T47D (cell line): ENCODE results near the gene KDM6A.
"Not testable (repeated sequence)": the region's sequence is repeated elsewhere in the genome, so short reads cannot be mapped to it uniquely, and the experiment has no call there.

Experiments
- DNase-seq, 2 experiments: peaks; one replicate each; pipeline versions ENCODE4 v3.0.0 to v3.0.0-alpha.2; 2011 to 2012; ENCODE audit warnings: low read depth in 1 of 2, low spot score in 1 of 2
- JUND ChIP-seq: IDR thresholded peaks from 2 replicates; pipeline ENCODE4 v1.6.1; 2012; ENCODE audit warnings: low read depth
- in situ Hi-C: cut with HindIII; loops from 2 replicates; pipeline ENCODE4 v1.10.0; 2016; ENCODE audit warnings: low sequenced_read_pairs, low pct_unique_long_range_greater_than_20kb

Gene KDM6A

DNA sequence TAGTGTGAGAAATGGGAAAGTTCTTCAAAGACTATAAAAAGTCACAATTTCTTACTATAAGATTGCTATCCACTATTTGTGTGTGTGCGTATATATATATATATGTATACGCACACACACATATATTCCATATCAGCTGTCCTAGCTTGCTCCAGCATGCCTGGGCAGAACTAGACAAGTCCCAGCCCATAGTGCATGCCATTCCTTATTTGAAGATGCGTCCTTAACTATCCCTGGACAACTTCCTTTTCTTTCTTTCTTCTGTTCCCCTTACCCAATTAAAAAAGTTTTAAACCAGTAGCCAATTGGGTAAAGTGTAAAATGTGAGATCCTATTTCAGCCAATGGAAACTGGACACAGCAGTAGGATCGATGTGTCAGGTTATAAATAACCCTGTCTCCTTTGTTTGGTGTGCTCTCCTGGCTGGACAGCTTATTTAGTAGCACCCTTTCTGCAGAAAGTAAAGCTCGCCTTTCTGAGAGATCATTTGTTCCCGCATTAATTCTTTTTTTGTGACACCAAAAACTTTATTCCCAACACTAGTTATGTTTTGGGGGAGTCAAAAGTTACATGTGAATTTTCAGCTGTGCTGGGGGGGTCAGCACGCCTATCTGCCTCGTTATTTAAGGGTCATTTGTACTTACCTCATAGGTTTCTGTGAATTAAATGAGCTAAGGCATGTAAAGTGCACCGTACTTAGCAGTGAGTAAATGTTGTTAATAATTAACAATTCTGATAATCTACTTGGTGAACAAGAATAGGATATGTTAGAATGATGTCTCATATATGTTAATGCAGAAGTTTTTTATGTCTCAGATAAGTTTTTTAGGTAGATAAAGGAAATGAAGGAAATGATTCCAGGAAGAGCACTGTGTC, 40.9 kb downstream of the KDM6A start:
- TF ChIP-seq JUND: no peak
- in situ Hi-C loops: no loop called here
- no peak for DNase-seq

DNA sequence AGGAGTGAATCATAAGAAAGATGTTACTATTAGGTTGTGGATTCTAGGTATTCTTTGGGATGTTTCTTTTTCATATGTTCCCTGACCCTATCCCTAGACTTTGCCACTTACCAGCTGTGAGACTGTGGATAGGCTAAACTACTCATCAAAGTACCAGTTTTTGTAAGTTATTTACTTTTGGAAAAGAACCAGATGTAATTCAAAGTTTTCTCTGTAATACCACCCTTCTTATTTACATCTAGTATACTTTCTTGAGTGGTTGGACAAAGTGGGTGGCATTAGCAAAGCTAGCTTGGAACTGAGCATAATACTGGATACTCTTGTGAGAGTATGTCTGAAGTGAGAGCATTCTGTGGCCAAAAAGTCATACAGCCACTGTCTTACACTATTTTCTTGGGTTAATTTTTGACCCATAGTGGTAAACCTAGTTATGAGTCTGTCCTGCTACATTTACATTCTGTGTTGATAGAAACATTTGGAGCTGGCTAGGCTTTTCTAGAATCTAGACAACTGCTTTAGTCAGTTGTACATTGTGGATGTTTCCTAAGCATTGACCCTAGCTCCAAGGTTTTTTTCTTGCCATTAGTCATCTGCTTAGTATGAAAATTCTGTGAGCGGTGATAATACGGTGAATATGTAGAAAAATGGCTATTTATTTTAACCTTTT, 41.7 kb downstream of the KDM6A start:
- in situ Hi-C loops: no loop called here
- DNase-seq: no peak
- TF ChIP-seq JUND: no peak

DNA sequence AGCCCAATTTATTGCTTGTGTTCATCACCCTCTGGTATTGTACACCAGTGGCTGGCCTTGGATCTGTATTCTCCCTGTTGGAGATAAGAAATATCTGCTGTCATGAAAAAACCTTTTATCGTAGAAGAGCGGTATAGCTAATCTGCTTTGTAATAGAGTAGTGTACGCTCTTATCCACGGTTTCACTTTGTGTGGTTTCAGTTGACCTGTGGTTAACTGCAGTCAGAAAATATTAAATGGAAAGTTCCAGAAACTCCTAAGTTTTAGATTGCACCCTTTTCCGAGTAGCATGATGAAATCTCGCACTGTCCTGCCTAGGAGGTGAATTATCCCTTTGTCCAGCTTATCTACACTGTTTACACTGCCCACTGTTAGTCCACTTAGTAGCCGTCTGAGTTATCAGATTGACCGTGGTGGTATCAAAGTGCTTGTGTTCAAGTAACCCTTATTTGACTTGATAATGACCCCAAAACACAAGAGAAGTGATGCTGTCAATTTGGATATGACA, 42.4 kb downstream of the KDM6A start:
- in situ Hi-C loops: no loop called here

DNA sequence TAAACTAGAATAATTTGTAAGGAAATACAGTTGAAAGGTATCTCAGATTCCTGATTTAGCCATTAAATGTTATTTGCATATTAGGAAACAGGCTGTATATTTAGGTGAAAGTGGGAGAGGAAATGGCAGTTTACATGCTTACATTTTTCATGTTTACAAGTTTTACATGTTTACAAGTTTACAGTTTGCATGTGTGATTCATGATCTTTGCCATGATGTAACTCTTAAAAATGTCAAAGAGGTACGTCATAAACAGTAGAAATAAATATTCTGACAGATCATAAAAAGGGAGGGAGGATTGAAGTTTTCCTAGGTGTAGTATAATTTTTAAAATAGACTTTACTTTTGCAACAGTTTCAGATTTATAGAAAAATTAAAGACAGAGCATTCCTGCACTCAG, 45.7 kb downstream of the KDM6A start:
- in situ Hi-C loops: no loop called here
- TF ChIP-seq JUND: no peak

More for the DNA sequence above, 42.4 kb downstream of the KDM6A start:
- no peak for TF ChIP-seq JUND
- DNase-seq: no peak

DNA sequence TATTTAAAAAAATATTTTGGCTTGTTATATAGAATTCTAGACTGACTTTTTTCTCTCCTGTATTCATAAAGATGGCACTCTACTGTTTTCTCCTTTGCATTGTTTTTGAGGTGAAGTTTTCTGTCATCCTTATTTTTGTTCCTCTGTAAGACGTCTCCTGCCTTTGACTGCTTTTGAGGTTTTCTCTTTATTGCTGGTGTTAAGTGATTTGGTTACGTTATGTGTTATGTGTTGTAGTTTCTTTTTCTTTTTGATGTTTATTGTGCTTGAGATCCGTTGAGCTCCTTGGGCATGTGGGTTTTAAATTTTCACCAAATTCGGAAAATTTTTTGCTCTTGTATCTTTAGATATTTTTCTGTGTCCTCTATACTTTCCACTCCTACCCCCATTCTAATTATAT, 50.0 kb downstream of the KDM6A start:
- in situ Hi-C loops: no loop called here
- no peak for TF ChIP-seq JUND
- no peak for DNase-seq

More for the DNA sequence above, 45.7 kb downstream of the KDM6A start:
- no peak for DNase-seq

DNA sequence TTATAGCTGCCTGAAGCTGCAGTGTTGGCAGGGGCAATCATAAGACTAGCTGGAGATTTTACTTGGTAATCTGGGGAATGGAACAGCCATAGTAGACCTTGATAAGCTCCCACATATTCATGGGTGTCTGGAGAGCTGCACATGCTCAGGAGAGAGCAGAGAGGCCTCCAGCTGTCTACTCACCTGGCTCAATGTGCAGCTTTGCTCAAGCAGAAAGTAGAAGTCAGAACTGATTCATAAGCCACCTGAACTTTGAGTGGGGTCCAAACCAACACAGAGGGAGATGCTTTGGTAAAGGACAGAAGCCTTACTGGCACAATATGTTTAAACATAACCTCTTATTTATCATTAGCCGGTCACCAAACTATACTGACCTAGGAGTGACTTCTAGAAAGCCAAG, 54.4 kb downstream of the KDM6A start:
- DNase-seq: no peak
- in situ Hi-C loops: no loop called here
- TF ChIP-seq JUND: no peak

DNA sequence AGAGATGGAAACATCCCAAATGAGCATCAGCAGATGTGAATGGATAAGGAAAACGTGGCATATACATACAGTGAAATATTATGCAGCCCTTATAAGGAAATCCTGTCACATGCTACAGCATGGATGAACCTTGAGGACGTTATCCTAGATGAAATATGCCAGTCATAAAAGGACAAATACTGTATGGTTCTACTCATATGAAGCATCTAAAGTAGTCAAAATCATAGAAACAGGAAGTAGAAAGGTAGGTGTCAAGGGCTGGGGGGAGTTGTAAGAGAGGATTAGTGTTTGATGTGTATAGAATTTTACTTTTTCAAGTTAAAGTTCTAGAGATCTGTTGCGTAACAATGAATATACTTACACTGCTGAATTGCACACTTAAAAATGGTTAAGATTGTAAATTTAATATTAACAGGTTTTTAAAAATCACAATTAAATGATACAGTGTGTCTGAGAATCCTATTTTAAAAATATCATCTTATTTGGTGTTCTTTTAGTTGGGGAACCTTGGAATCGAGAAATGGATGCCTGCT, 58.5 kb downstream of the KDM6A start:
- no peak for TF ChIP-seq JUND
- DNase-seq: no peak
- in situ Hi-C loops: no loop called here

DNA sequence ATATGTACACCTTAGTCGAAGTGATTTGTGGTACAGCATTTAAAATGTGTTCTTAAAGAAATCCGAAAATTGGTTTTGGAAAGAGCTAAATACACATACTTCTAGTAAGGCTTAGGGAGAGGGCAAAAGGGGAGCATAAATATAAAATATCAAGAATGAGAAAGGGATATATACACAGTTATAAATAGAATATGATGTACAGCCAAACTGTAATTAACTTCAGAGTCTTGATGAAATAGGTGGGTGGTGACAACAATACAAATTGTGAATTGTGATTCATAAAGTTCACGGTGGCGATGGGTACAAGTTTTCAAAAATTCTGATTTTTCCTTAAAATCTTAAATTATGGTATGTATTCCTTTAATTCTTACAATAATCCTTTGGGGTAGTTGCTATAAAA, 62.2 kb downstream of the KDM6A start:
- TF ChIP-seq JUND: no peak
- no peak for DNase-seq
- in situ Hi-C loops: no loop called here

DNA sequence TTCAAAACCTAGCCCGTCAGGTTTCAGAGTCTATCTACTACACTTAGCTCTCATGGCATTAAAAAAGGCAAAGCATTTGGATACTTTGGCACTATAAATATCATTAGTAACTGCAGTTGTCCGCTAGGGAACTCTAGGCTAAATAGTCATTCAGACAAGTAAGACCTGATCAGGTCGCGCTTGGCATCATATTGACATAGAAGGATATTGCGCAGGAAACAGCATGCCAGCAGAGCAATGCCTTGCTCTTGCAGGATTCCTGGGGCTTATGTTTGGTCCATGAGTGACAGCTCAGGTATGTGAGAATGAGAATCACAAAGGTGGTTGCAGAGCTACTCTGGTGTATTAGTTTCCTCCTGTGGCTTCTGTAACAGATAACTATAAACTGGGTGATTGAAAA, 62.7 kb downstream of the KDM6A start:
- TF ChIP-seq JUND: no peak
- DNase-seq: peak; percentile 11 to 78
- in situ Hi-C loops: no loop called here

DNA sequence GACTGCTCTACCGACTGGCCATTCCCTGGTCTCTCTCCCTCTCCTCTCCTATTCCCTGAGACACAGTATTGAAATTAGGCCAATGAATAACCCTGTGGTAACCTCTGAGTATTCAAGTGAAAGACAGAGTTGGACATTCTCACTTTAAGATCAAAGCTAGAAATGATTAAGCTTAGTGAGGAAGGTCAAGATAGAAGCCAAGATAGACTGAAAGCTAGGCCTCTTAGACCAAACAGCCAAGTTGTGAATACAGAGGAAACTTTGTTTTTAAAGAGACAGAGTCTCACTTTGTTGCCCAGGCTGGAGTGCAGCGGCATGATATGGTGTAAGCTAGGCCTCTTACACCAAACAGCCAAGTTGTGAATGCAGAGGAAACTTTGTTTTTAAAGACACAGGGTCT, 64.6 kb downstream of the KDM6A start:
- in situ Hi-C loops: no loop called here
- DNase-seq: no peak
- TF ChIP-seq JUND: no peak

DNA sequence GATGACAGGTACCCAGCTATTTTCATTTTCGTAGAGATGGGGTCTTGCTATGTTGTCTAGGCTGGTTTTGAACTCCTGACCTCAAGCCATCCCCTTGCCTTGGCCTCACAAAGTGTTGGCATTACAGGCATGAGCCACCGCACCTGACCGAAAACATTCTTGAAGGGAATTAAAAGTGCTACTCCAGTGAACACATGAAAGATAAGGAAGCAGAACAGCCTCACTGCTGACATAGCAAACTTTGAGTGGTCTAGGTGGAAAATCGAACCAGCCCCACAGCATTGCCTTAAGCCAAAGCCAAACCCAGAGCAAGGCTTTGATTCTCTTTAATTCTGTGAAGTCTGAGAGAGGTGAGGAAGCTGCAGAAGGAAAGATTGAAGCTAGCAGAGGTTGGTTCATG, 65.1 kb downstream of the KDM6A start:
- no peak for DNase-seq
- in situ Hi-C loops: no loop called here
- no peak for TF ChIP-seq JUND

DNA sequence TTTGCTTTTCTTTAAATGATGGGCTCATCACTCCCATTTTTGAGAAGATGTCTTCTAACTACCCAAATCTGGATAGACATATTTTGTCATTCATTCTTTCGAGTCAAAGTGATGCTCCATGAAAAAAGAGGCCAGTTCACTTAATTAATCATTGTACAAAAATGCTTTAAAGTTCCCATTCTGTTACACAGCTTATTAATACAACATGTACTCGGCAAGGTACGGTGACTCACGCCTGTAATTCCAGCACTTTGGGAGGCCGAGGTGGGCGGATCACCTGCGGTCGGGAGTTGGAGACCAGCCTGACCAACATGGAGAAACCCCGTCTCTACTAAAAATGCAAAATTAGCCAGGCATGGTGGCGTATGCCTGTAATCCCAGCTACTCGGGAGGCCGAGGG, 67.6 kb downstream of the KDM6A start:
- in situ Hi-C loops: not testable (repeated sequence)

DNA sequence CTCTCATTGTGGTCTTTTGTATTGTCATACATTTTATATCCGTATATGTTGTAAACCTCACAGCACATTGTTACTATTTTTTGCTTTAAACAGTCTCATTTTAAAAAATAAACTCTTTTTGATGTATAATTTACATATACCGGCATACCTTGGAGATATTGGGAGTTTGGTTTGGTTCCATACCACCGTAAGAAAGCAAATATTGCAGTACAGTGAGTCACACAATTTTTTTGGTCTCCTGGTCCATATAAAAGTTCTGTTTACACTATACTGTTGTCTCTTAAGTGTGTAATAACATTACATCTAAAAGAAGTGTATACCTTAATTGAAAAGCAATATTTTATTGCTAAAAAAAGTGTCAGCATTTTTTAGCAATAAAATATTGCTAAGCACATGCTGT, 70.0 kb downstream of the KDM6A start:
- TF ChIP-seq JUND: no peak
- no peak for DNase-seq
- in situ Hi-C loops: no loop called here

More for the DNA sequence above, 67.6 kb downstream of the KDM6A start:
- DNase-seq: not testable (repeated sequence)
